Naive thymus-derived CD4-positive, alpha-beta T cell (primary cell): ENCODE results near the gene AQP5. TPM values are rescaled to one million over a fixed set of nuclear protein-coding genes. Genes with fewer than 3 reads are reported as not detected.

Source experiments
- ATAC-seq: fragments of 150-1000 bp; cut with Tn5 transposase; 2 replicates; pipeline ENCODE4 v1.10.0; 2021; ENCODE audit warnings: mild to moderate bottlenecking, moderate library complexity
- CTCF ChIA-PET: fragments of 350-600 bp; sonication (Branson Sonifier 250); formaldehyde crosslinking; loops from one replicate; lab custom pipeline; 2021; ENCODE audit warnings: antibody characterized with exemption; lab: Charles Lee
- POLR2A ChIA-PET: fragments of 350-600 bp; sonication (Branson Sonifier 250); formaldehyde crosslinking; loops from one replicate; lab custom pipeline; 2021; ENCODE audit warnings: antibody characterized with exemption, inconsistent platforms; lab: Charles Lee
- DNase-seq, 9 donors: peaks; one replicate each; pipeline versions ENCODE4 v3.0.0 to v3.0.0-alpha.2; 2020 to 2022; ENCODE audit warnings: mixed read lengths in 1 of 9
- H3K27ac ChIP-seq: one replicate; pipeline ENCODE4 v1.7.0; 2013; ENCODE audit warnings: mild to moderate bottlenecking, low read depth, low read length, moderate library complexity
- H3K27me3 ChIP-seq, 2 donors: one replicate each; pipeline ENCODE4 v1.7.0; 2013; ENCODE audit warnings: low read length in 2 of 2, mild to moderate bottlenecking in 2 of 2, moderate library complexity in 2 of 2; ENCODE audit not compliant: control insufficient read depth in 2 of 2, insufficient read depth in 2 of 2
- H3K36me3 ChIP-seq, 3 experiments: 1 replicate in 2 of 3; 2 replicates in 1 of 3; pipeline ENCODE4 v1.7.0; 2013; ENCODE audit warnings: low read length in 3 of 3, mild to moderate bottlenecking in 3 of 3, moderate library complexity in 1 of 3; ENCODE audit not compliant: insufficient read depth in 3 of 3, control insufficient read depth in 2 of 3
- H3K4me1 ChIP-seq, 2 donors: one replicate each; pipeline ENCODE4 v1.7.0; 2013; ENCODE audit warnings: low read length in 2 of 2, mild to moderate bottlenecking in 2 of 2, moderate library complexity in 1 of 2; ENCODE audit not compliant: control insufficient read depth in 2 of 2, insufficient read depth in 2 of 2
- H3K4me3 ChIP-seq: 2 replicates; pipeline ENCODE4 v1.7.0; 2013; ENCODE audit warnings: mild to moderate bottlenecking, low read length
- H3K9me3 ChIP-seq, 3 experiments: 1 replicate in 2 of 3; 2 replicates in 1 of 3; pipeline ENCODE4 v1.7.0; 2013; ENCODE audit warnings: low read length in 3 of 3; ENCODE audit not compliant: control insufficient read depth in 2 of 3
- H3K27ac Mint-ChIP-seq, 9 donors: one replicate each; pipeline ENCODE4 v1.8.0; 2020 to 2022; ENCODE audit warnings: mixed read lengths in 9 of 9, mild to moderate bottlenecking in 8 of 9, moderate library complexity in 5 of 9, inconsistent platforms in 2 of 9
- H3K27me3 Mint-ChIP-seq, 5 donors: one replicate each; pipeline ENCODE4 v1.8.0; 2021 to 2022; ENCODE audit warnings: mixed read lengths in 5 of 5, mild to moderate bottlenecking in 1 of 5
- H3K36me3 Mint-ChIP-seq, 5 donors: one replicate each; pipeline ENCODE4 v1.8.0; 2020 to 2022; ENCODE audit warnings: mixed read lengths in 5 of 5, mild to moderate bottlenecking in 3 of 5, inconsistent platforms in 1 of 5
- H3K4me1 Mint-ChIP-seq, 7 donors: one replicate each; pipeline ENCODE4 v1.8.0; 2020 to 2022; ENCODE audit warnings: mixed read lengths in 7 of 7, mild to moderate bottlenecking in 3 of 7, inconsistent platforms in 1 of 7
- H3K4me3 Mint-ChIP-seq, 10 donors: one replicate each; pipeline ENCODE4 v1.8.0; 2020 to 2022; ENCODE audit warnings: mild to moderate bottlenecking in 10 of 10, mixed read lengths in 10 of 10, moderate library complexity in 6 of 10, inconsistent platforms in 2 of 10
- H3K9me3 Mint-ChIP-seq, 11 donors: one replicate each; pipeline ENCODE4 v1.8.0; 2020 to 2022; ENCODE audit warnings: mixed read lengths in 11 of 11, mild to moderate bottlenecking in 4 of 11, inconsistent platforms in 1 of 11, moderate library complexity in 1 of 11
- intact Hi-C, 2 donors: fragments of 100-400 bp; cut with micrococcal nuclease; formaldehyde crosslinking; loops; one replicate each; pipeline ENCODE4 v1.15.1; 2023
- polyA plus RNA-seq, 2 donors: library from polyadenylated mRNA; unstranded; fragments of 300-500 nt; fragmentation: Illumina TruSeq; gene quantifications; one replicate each; pipeline ENCODE4 v1.2.3, GENCODE V29; 2021
- total RNA-seq, 6 experiments: library from RNA in 5 of 6; stranded (reverse) in 5 of 6; gene quantifications; 1 replicate in 5 of 6; 2 replicates in 1 of 6; pipeline ENCODE4 v1.2.3 and lab custom pipeline; 2021 to 2026

Gene AQP5
- total and polyA plus RNA-seq, 7 experiments from 2014 or later: not detected

GRCh38 chr12:49976557-49976956 lies 14.9 kb downstream of the AQP5 start:
- Mint-ChIP-seq H3K4me3 (no peak overlapping the region), H3K27ac (no peak overlapping the region), H3K36me3 (no peaks in the 10 kb centered on the region), H3K9me3 (peaks cover 0 to 3% (median 0%) of the 10 kb centered on the region in 11 donors), H3K27me3 (no peaks in the 10 kb centered on the region), H3K4me1 (no peaks in the 10 kb centered on the region)
- H3K27me3 ChIP-seq: no peaks in the 10 kb centered on the region
- no peak for DNase-seq
- intact Hi-C loops: no loop called here
- no peak overlapping the region for H3K27ac ChIP-seq
- no peak overlapping the region for H3K4me3 ChIP-seq
- no peaks in the 10 kb centered on the region for H3K9me3 ChIP-seq
- ChIA-PET POLR2A (no interaction called here), CTCF (interaction anchor here (0.6 kb wide), 1 partner anchor 160 kb away, joined by 5 read pairs; no protein-coding TSS in a partner anchor)
- H3K4me1 ChIP-seq: no peaks in the 10 kb centered on the region
- no peak for ATAC-seq
- H3K36me3 ChIP-seq: no peaks in the 10 kb centered on the region

GRCh38 chr12:49978125-49978524 lies 16.5 kb downstream of the AQP5 start:
- Histone ChIP-seq H3K27ac (no peak overlapping the region), H3K27me3 (no peaks in the 10 kb centered on the region), H3K4me3 (no peak overlapping the region), H3K4me1 (no peaks in the 10 kb centered on the region), H3K36me3 (no peaks in the 10 kb centered on the region), H3K9me3 (no peaks in the 10 kb centered on the region)
- POLR2A ChIA-PET: no interaction called here
- Mint-ChIP-seq H3K4me3 (no peak overlapping the region), H3K9me3 (peaks cover 0 to 3% (median 0%) of the 10 kb centered on the region in 11 donors), H3K27me3 (no peaks in the 10 kb centered on the region), H3K36me3 (no peaks in the 10 kb centered on the region), H3K4me1 (no peaks in the 10 kb centered on the region), H3K27ac (no peak overlapping the region)
- DNase-seq (no peak), ATAC-seq (no peak)
- CTCF ChIA-PET: interaction anchor here (1.8 kb wide), 1 partner anchor 11 kb away, joined by 9 read pairs; no protein-coding TSS in a partner anchor
- intact Hi-C loops: no loop called here

GRCh38 chr12:49979016-49979586 lies 17.4 kb downstream of the AQP5 start:
- Histone ChIP-seq H3K4me3 (no peak overlapping the region), H3K36me3 (no peaks in the 10 kb centered on the region), H3K9me3 (no peaks in the 10 kb centered on the region), H3K27me3 (no peaks in the 10 kb centered on the region), H3K27ac (no peak overlapping the region), H3K4me1 (no peaks in the 10 kb centered on the region)
- intact Hi-C loops: no loop called here
- no peak overlapping the region for H3K27ac Mint-ChIP-seq
- peaks cover 0 to 2% (median 0%) of the 10 kb centered on the region in 7 donors for H3K4me1 Mint-ChIP-seq
- no peak for ATAC-seq
- no peaks in the 10 kb centered on the region for H3K9me3 Mint-ChIP-seq
- no peaks in the 10 kb centered on the region for H3K36me3 Mint-ChIP-seq
- DNase-seq: peak in 1 of 9 donors; percentile 14
- no peak overlapping the region for H3K4me3 Mint-ChIP-seq
- POLR2A ChIA-PET: interaction anchor here (0.5 kb wide), 1 partner anchor 9 kb away, joined by 3 read pairs; no protein-coding TSS in a partner anchor
- CTCF ChIA-PET: interaction anchor here (1.8 kb wide), 1 partner anchor 12 kb away, joined by 9 read pairs; no protein-coding TSS in a partner anchor
- H3K27me3 Mint-ChIP-seq: no peaks in the 10 kb centered on the region

- CTCF ChIA-PET: no interaction called here
- H3K9me3 ChIP-seq: no peaks in the 10 kb centered on the region
- Mint-ChIP-seq H3K9me3 (no peaks in the 10 kb centered on the region), H3K27ac (no peak overlapping the region), H3K4me1 (peaks cover 0 to 2% (median 0%) of the 10 kb centered on the region in 7 donors), H3K27me3 (no peaks in the 10 kb centered on the region), H3K36me3 (no peaks in the 10 kb centered on the region), H3K4me3 (no peak overlapping the region)
- no peaks in the 10 kb centered on the region for H3K27me3 ChIP-seq
- H3K27ac ChIP-seq: no peak overlapping the region
- no peaks in the 10 kb centered on the region for H3K4me1 ChIP-seq
- DNase-seq: no peak
- intact Hi-C loops: no loop called here
- no peak for ATAC-seq
- H3K4me3 ChIP-seq: no peak overlapping the region
- no peaks in the 10 kb centered on the region for H3K36me3 ChIP-seq
- POLR2A ChIA-PET: interaction anchor here (0.5 kb wide), 1 partner anchor 8 kb away, joined by 3 read pairs; no protein-coding TSS in a partner anchor
Observed at GRCh38 chr12:49979791-49980190, 18.1 kb downstream of the AQP5 start.

GRCh38 chr12:49980501-49981349 lies 19.1 kb downstream of the AQP5 start:
- no peak for ATAC-seq
- peaks cover 0 to 2% (median 0%) of the 10 kb centered on the region in 5 donors for H3K36me3 Mint-ChIP-seq
- ChIA-PET CTCF (no interaction called here), POLR2A (no interaction called here)
- Histone ChIP-seq H3K9me3 (no peaks in the 10 kb centered on the region), H3K4me1 (no peaks in the 10 kb centered on the region), H3K36me3 (no peaks in the 10 kb centered on the region), H3K27ac (no peak overlapping the region), H3K4me3 (no peak overlapping the region), H3K27me3 (no peaks in the 10 kb centered on the region)
- H3K4me3 Mint-ChIP-seq: no peak overlapping the region
- H3K4me1 Mint-ChIP-seq: peaks cover 0 to 2% (median 0%) of the 10 kb centered on the region in 7 donors
- intact Hi-C loops: no loop called here
- no peak overlapping the region for H3K27ac Mint-ChIP-seq
- no peaks in the 10 kb centered on the region for H3K27me3 Mint-ChIP-seq
- no peak for DNase-seq
- H3K9me3 Mint-ChIP-seq: no peaks in the 10 kb centered on the region

GRCh38 chr12:49982246-49983087 lies 20.8 kb downstream of the AQP5 start:
- H3K27me3 Mint-ChIP-seq: no peaks in the 10 kb centered on the region
- peaks cover 0 to 2% (median 0%) of the 10 kb centered on the region in 7 donors for H3K4me1 Mint-ChIP-seq
- DNase-seq (no peak), ATAC-seq (peak; percentile 46)
- H3K9me3 Mint-ChIP-seq: no peaks in the 10 kb centered on the region
- no peaks in the 10 kb centered on the region for H3K9me3 ChIP-seq
- POLR2A ChIA-PET: no interaction called here
- H3K36me3 Mint-ChIP-seq: peaks cover 0 to 5% (median 0%) of the 10 kb centered on the region in 5 donors
- H3K36me3 ChIP-seq: no peaks in the 10 kb centered on the region
- no peak overlapping the region for H3K27ac ChIP-seq
- H3K27me3 ChIP-seq: no peaks in the 10 kb centered on the region
- no peak overlapping the region for H3K4me3 ChIP-seq
- CTCF ChIA-PET: interaction anchor here (1.3 kb wide), 1 partner anchor 16 kb away, joined by 3 read pairs; no protein-coding TSS in a partner anchor
- H3K4me1 ChIP-seq: no peaks in the 10 kb centered on the region
- intact Hi-C loops: no loop called here
- H3K27ac Mint-ChIP-seq: peak overlapping the region in 1 of 9 donors; percentile 62
- no peak overlapping the region for H3K4me3 Mint-ChIP-seq
